Hepatocyte (in vitro differentiated cells): Measurements from ENCODE around the gene GALNT18. TPM values are rescaled to one million over a fixed set of nuclear protein-coding genes. Genes with fewer than 3 reads are reported as not detected.

Source experiments
- DNase-seq: peaks from one replicate; pipeline ENCODE4 v3.0.0-alpha.2; 2016; ENCODE audit warnings: low spot score
- H2AFZ ChIP-seq: fragments of 200-600 bp; sonication (generic); 2 replicates; pipeline ENCODE4 v1.6.0; 2016; ENCODE audit warnings: antibody characterized with exemption, mild to moderate bottlenecking
- H3K27ac ChIP-seq: fragments of 200-600 bp; sonication (generic); 2 replicates; pipeline ENCODE4 v1.5.1; 2016; ENCODE audit warnings: mild to moderate bottlenecking
- H3K27me3 ChIP-seq: fragments of 200-600 bp; sonication (generic); 2 replicates; pipeline ENCODE4 v1.6.1; 2016
- H3K36me3 ChIP-seq: fragments of 200-600 bp; sonication (generic); replicated peaks from 2 replicates; pipeline ENCODE4 v1.5.1; 2016; ENCODE audit warnings: low read depth; ENCODE audit not compliant: insufficient read depth
- H3K4me1 ChIP-seq: fragments of 200-600 bp; sonication (generic); 2 replicates; pipeline ENCODE4 v1.5.1; 2016; ENCODE audit warnings: mild to moderate bottlenecking, moderate library complexity; ENCODE audit not compliant: insufficient read depth
- H3K4me2 ChIP-seq: fragments of 200-600 bp; sonication (generic); 2 replicates; pipeline ENCODE4 v1.6.0; 2016
- H3K4me3 ChIP-seq: fragments of 200-600 bp; sonication (generic); 2 replicates; pipeline ENCODE4 v1.5.1; 2016; ENCODE audit warnings: mild to moderate bottlenecking
- H3K79me2 ChIP-seq: fragments of 200-600 bp; sonication (generic); 2 replicates; pipeline ENCODE4 v1.6.0; 2017; ENCODE audit warnings: mild to moderate bottlenecking
- H3K9me2 ChIP-seq: fragments of 200-600 bp; sonication (generic); replicated peaks from 2 replicates; pipeline ENCODE4 v1.6.0; 2017; ENCODE audit warnings: mild to moderate bottlenecking; ENCODE audit not compliant: insufficient read depth
- H3K9me3 ChIP-seq: fragments of 200-600 bp; sonication (generic); 2 replicates; pipeline ENCODE4 v1.5.1; 2016; ENCODE audit warnings: low read depth, mild to moderate bottlenecking
- H4K20me1 ChIP-seq: fragments of 200-600 bp; sonication (generic); 2 replicates; pipeline ENCODE4 v1.6.0; 2016; ENCODE audit warnings: mild to moderate bottlenecking; ENCODE audit not compliant: insufficient read depth, poor library complexity, severe bottlenecking
- CTCF ChIP-seq: fragments of 200-600 bp; sonication (generic); IDR thresholded peaks from 2 replicates; pipeline ENCODE4 v1.5.1; 2016; ENCODE audit warnings: antibody characterized with exemption, mild to moderate bottlenecking; ENCODE audit not compliant: poor library complexity
- EZH2 ChIP-seq: fragments of 200-600 bp; sonication (generic); IDR thresholded peaks from 2 replicates; pipeline ENCODE4 v1.6.1; 2016; ENCODE audit warnings: antibody characterized with exemption, mild to moderate bottlenecking, borderline replicate concordance
- EZH2phosphoT487 ChIP-seq: fragments of 200-600 bp; sonication (generic); IDR thresholded peaks from one replicate; pipeline ENCODE4 v1.6.1; 2018; ENCODE audit warnings: antibody characterized with exemption, mild to moderate bottlenecking, low read depth, moderate library complexity; ENCODE audit not compliant: unreplicated experiment, severe bottlenecking
- WGBS: methylation state at CpG from one replicate; pipeline ENCODE4 v1.1.6; 2016; ENCODE audit warnings: low lambda C conversion rate; ENCODE audit errors: missing lambda C conversion rate; 5-methylcytosine and 5-hydroxymethylcytosine counted together
- polyA plus RNA-seq: library from polyadenylated mRNA; unstranded; fragments of >200 nt; fragmentation: Nextera tagmentation; extraction: Ambion mirVana; gene quantifications from 2 replicates; pipeline ENCODE4 v1.2.1, GENCODE V29; 2016
- total RNA-seq: library from RNA; depleted of rRNA; stranded (reverse); fragments of >200 nt; gene quantifications from 2 replicates; pipeline ENCODE4 v1.2.3, GENCODE V29; 2014

The GALNT18 gene
- total and polyA plus RNA-seq, 2 experiments from 2014 or later = 11.6 to 22.4 TPM

DNA sequence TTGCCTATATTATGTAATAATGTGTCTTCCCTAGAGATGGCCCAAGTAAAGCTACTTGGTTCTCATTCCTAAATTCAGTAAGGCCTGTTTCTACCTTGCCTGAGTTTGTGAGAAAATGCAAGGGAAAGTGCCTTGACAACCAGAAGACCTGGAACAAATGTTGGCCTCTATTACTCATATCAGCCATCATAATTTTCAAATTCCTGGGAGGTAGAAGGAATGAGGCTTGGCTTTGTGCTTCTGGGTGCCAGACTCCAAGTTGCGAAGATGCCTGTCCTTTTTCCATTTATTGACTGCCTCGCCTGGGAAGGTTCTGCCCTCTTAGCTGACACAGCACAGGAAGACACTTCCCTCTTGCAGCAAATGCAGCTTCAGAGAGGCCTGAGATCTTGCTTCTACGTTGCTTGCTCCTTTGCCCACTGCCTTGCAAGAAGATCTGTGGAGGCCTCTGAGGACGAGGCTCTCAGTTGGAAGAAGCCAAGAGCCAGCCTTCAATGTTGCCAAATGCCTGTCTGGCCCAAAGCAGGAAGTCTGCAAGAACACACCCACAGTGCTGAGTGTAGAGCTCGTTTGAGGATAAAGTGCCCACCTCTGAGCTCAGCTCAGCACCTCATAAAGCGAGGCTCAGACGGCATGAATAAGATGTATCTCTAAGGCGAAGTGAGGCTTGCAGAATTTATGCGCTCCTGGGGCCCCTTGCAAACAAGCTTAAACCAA lies 120.1 kb downstream of the GALNT18 start:
- H3K4me2 ChIP-seq = peak overlapping the region; percentile 15
- peak overlapping the region; percentile 67 for H3K27ac ChIP-seq
- WGBS = 65% methylated on average over 9 of the region's 9 CpGs

GRCh38 chr11:11500744-11501487 lies 120.9 kb downstream of the GALNT18 start:
- Histone ChIP-seq H3K4me3 (no peak overlapping the region), H3K4me2 (no peak overlapping the region), H3K36me3 (no peaks in the 10 kb centered on the region), H3K79me2 (no peaks in the 10 kb centered on the region), H3K27ac (no peak overlapping the region), H3K9me3 (no peaks in the 10 kb centered on the region), H4K20me1 (no peaks in the 10 kb centered on the region), H3K4me1 (peaks cover 19% of the 10 kb centered on the region), H2AFZ (no peak overlapping the region), H3K9me2 (no peaks in the 10 kb centered on the region), H3K27me3 (no peaks in the 10 kb centered on the region)
- no peak for DNase-seq
- TF ChIP-seq EZH2phosphoT487 (no peak), EZH2 (no peak), CTCF (no peak)
- 69% methylated on average over 9 of the region's 9 CpGs for WGBS

More for the DNA sequence above, 120.1 kb downstream of the GALNT18 start:
- Histone ChIP-seq H3K36me3 (no peaks in the 10 kb centered on the region), H2AFZ (no peak overlapping the region), H3K79me2 (no peaks in the 10 kb centered on the region), H4K20me1 (no peaks in the 10 kb centered on the region), H3K9me3 (no peaks in the 10 kb centered on the region), H3K4me3 (no peak overlapping the region), H3K27me3 (no peaks in the 10 kb centered on the region), H3K9me2 (no peaks in the 10 kb centered on the region), H3K4me1 (peaks cover 19% of the 10 kb centered on the region)
- peak; percentile 16 for DNase-seq
- TF ChIP-seq EZH2 = no peak
- no peak for TF ChIP-seq CTCF
- no peak for TF ChIP-seq EZH2phosphoT487

- TF ChIP-seq EZH2phosphoT487 = no peak
- no peak for TF ChIP-seq CTCF
- H3K36me3 ChIP-seq = no peaks in the 10 kb centered on the region
- H3K27ac ChIP-seq = no peak overlapping the region
- H3K9me2 ChIP-seq = no peaks in the 10 kb centered on the region
- 96% methylated on average over 2 of the region's 2 CpGs for WGBS
- H3K4me3 ChIP-seq = no peak overlapping the region
- no peaks in the 10 kb centered on the region for H3K79me2 ChIP-seq
- DNase-seq = no peak
- H3K4me1 ChIP-seq = peaks cover 19% of the 10 kb centered on the region
- H3K4me2 ChIP-seq = no peak overlapping the region
- no peak overlapping the region for H2AFZ ChIP-seq
- no peaks in the 10 kb centered on the region for H3K27me3 ChIP-seq
- no peaks in the 10 kb centered on the region for H4K20me1 ChIP-seq
- H3K9me3 ChIP-seq = no peaks in the 10 kb centered on the region
These were observed 122.5 kb downstream of the GALNT18 start for GRCh38 chr11:11499300-11499699.
